ENCODE data around the gene KCNV2.
"Not testable (repeated sequence)": the region's sequence is repeated elsewhere in the genome, so short reads cannot be mapped to it uniquely, and the experiment has no call there.

The KCNV2 gene

DNA sequence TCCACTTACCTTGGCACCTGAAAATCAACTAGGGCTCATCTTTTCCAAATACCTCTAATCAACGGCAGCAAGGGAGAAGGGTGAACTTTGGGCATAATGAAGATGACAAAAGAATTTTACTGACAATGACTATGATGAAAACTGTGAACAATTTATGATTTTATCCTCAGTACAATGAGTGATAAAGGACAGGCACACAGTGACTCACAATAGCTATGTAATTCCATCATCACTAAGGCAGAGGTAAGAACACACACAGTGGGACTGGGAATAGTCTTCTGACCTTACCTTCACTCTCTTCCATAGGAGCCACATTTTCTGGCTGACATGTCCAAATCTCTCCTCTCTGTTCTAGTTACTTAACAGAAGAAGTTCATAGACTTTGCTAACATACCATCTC lies 26.1 kb upstream of the KCNV2 start:
- Histone ChIP-seq H2AFZ (ENCODE audit: low read length, unreplicated experiment) (no peak overlapping the region), H3K27ac (ENCODE audit: low read depth, low read length) (no peak overlapping the region)

DNA sequence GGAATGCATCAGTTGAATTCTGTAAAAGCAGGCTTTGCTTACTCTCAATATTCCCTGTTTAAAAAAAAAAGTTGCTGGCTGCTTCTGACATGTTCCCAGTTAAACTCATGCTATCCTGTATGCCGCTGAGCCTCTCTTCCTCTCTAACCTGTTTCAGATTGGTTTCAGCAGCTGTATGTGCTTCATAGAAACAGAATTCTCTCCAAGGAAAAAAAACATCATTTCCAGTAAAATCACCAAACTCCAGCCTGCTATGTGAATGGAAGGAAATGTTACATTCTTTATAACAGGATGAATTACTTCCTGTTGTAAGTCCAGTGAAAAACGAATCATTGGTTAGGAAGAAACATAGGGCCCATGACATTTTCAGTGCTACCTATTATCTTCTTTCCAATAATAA lies 25.7 kb upstream of the KCNV2 start:
- Histone ChIP-seq H3K27me3 (ENCODE audit: insufficient read depth, low read length) (no peaks in the 10 kb centered on the region), H3K4me1 (ENCODE audit: control insufficient read depth, insufficient read depth, low read length, unreplicated experiment) (no peaks in the 10 kb centered on the region), H2AFZ (ENCODE audit: low read length, unreplicated experiment) (no peak overlapping the region), H3K79me2 (ENCODE audit: control insufficient read depth, insufficient read depth, low read length, unreplicated experiment) (no peaks in the 10 kb centered on the region), H3K4me3 (ENCODE audit: low read depth, low read length) (no peak overlapping the region), H3K27ac (ENCODE audit: low read depth, low read length) (no peak overlapping the region), H3K36me3 (ENCODE audit: insufficient read depth, low read length) (no peaks in the 10 kb centered on the region)

More for the DNA sequence above, 26.1 kb upstream of the KCNV2 start:
- Histone ChIP-seq H3K36me3 (ENCODE audit: insufficient read depth, low read length) (no peaks in the 10 kb centered on the region), H3K4me1 (ENCODE audit: control insufficient read depth, insufficient read depth, low read length, unreplicated experiment) (no peaks in the 10 kb centered on the region), H3K79me2 (ENCODE audit: control insufficient read depth, insufficient read depth, low read length, unreplicated experiment) (no peaks in the 10 kb centered on the region), H3K4me3 (ENCODE audit: low read depth, low read length) (no peak overlapping the region), H3K27me3 (ENCODE audit: insufficient read depth, low read length) (no peaks in the 10 kb centered on the region)

DNA sequence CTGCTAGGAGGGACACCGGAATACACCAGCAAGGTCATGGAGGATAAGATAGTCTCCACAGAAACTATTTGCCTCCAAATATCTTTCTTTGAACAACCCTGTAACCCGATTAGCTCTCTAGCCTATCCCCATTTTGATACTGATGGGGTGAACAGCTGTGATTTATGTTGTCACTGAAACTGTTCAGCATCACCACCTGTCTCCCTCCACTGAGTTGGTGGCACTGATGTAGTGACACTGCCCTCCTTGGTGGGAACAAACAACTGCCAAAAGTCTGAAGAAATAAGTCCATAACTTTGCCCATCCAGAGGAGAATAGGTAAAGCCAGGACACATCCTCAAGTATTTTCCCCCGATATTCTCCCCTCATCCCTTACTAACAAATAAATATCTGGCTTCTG lies 24.3 kb upstream of the KCNV2 start:
- Histone ChIP-seq H3K36me3 (ENCODE audit: insufficient read depth, low read length) (no peaks in the 10 kb centered on the region), H3K79me2 (ENCODE audit: control insufficient read depth, insufficient read depth, low read length, unreplicated experiment) (no peaks in the 10 kb centered on the region), H3K4me3 (ENCODE audit: low read depth, low read length) (no peak overlapping the region), H2AFZ (ENCODE audit: low read length, unreplicated experiment) (no peak overlapping the region), H3K27ac (ENCODE audit: low read depth, low read length) (no peak overlapping the region), H3K4me1 (ENCODE audit: control insufficient read depth, insufficient read depth, low read length, unreplicated experiment) (no peaks in the 10 kb centered on the region), H3K27me3 (ENCODE audit: insufficient read depth, low read length) (no peaks in the 10 kb centered on the region)

DNA sequence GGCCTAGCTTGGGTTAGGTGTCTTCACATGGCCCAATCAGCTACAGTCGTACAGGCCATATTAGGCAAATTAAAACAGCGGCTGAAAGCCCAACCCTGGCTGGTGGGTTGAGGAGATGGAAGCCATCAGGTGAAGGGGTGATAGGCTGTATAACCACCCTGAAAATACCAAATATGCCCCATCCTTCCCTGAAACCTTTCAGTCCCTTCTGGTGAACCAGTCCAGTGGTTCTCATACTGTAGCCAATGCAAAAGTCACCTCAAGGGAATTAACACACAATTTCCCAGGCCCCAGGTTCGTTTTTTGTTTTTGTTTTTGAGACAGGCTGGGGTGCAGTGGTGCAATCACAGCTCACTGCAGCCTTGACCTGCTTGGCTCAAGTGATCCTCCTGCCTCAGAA lies 19.8 kb upstream of the KCNV2 start:
- no peaks in the 10 kb centered on the region for H3K79me2 ChIP-seq (ENCODE audit: control insufficient read depth, insufficient read depth, low read length, unreplicated experiment)
- no peaks in the 10 kb centered on the region for H3K27me3 ChIP-seq (ENCODE audit: insufficient read depth, low read length)
- H3K4me3 ChIP-seq (ENCODE audit: low read depth, low read length): no peak overlapping the region
- H3K27ac ChIP-seq (ENCODE audit: low read depth, low read length): no peak overlapping the region
- H3K4me1 ChIP-seq (ENCODE audit: control insufficient read depth, insufficient read depth, low read length, unreplicated experiment): no peaks in the 10 kb centered on the region
- H3K36me3 ChIP-seq (ENCODE audit: insufficient read depth, low read length): no peaks in the 10 kb centered on the region
- H2AFZ ChIP-seq (ENCODE audit: low read length, unreplicated experiment): no peak overlapping the region

DNA sequence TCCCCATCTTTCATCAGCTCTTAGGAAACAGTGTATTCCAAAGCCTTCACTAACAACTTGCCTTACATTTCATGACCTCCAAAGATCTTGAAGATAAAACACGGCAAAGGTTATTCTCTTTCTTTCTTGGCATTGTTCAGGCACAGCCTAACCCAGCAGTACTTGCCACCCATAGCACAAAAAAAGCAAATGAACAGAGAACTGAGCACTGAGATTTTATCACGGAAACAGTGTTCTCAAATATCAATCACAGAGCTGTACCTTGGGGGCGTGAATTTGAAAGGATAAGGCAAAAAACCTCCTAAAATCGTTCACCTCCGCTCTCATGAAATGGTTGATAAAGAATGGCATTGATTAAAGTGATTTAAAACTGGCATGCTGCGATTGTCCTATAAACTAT lies 16.9 kb upstream of the KCNV2 start:
- Histone ChIP-seq H3K36me3 (ENCODE audit: insufficient read depth, low read length) (no peaks in the 10 kb centered on the region), H3K79me2 (ENCODE audit: control insufficient read depth, insufficient read depth, low read length, unreplicated experiment) (no peaks in the 10 kb centered on the region), H2AFZ (ENCODE audit: low read length, unreplicated experiment) (no peak overlapping the region), H3K4me1 (ENCODE audit: control insufficient read depth, insufficient read depth, low read length, unreplicated experiment) (no peaks in the 10 kb centered on the region), H3K27ac (ENCODE audit: low read depth, low read length) (no peak overlapping the region), H3K27me3 (ENCODE audit: insufficient read depth, low read length) (no peaks in the 10 kb centered on the region), H3K4me3 (ENCODE audit: low read depth, low read length) (no peak overlapping the region)

DNA sequence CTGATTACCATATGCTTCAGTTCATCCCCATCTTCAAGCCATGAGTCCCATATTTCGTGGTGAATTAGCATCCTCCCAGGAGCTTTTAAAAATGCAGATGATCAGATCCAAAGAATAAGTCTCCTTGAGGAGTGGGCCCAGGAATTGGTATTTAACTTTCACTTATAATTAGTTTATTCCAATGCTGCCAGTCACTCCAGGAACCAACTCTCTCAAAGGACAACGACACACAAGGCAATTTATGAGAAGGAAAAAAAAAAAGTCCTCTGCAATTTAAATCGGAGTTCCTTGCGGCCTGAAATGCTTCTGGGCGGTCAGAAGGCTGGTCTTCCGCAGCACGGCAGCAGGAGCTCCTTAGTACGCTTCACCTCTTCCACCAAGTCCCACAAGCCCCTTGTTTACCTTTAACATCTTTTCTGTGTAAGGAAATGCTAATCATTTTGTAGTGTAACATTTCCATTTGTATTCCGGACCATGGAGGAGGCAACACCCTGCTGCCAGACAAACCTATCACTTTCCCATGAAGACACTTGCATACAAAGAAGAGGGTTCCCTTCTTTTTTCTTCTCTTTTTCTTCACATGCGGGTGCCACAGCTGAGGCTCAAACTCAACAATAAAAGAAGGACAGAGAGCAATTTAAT lies 16.3 kb upstream of the KCNV2 start:
- H3K4me1 ChIP-seq (ENCODE audit: control insufficient read depth, insufficient read depth, low read length, unreplicated experiment): no peaks in the 10 kb centered on the region
- H3K36me3 ChIP-seq (ENCODE audit: insufficient read depth, low read length): no peaks in the 10 kb centered on the region
- H3K79me2 ChIP-seq (ENCODE audit: control insufficient read depth, insufficient read depth, low read length, unreplicated experiment): no peaks in the 10 kb centered on the region
- no peak overlapping the region for H3K27ac ChIP-seq (ENCODE audit: low read depth, low read length)
- H3K4me3 ChIP-seq (ENCODE audit: low read depth, low read length): no peak overlapping the region
- H3K27me3 ChIP-seq (ENCODE audit: insufficient read depth, low read length): no peaks in the 10 kb centered on the region
- no peak overlapping the region for H2AFZ ChIP-seq (ENCODE audit: low read length, unreplicated experiment)

DNA sequence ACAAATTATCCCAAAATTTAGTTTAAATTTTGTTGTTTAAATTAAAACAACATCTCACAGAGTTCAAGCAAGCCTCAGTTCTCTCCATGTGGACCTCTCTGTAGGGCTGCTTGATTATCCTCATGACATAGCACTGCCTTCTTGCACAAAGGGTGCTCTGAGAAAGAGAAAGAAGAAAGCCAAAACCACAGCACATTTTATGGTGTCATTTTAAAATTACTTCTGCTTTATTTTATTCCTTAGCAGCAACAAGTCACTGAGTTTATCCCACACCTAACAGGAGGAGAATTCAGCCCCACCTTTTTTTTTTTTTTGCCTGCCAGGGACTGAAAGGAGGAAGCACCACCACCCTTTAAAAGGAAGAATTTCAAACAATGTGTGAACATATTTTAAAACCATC lies 12.8 kb upstream of the KCNV2 start:
- Histone ChIP-seq H3K27ac (ENCODE audit: low read depth, low read length) (no peak overlapping the region), H3K4me1 (ENCODE audit: control insufficient read depth, insufficient read depth, low read length, unreplicated experiment) (no peaks in the 10 kb centered on the region)

DNA sequence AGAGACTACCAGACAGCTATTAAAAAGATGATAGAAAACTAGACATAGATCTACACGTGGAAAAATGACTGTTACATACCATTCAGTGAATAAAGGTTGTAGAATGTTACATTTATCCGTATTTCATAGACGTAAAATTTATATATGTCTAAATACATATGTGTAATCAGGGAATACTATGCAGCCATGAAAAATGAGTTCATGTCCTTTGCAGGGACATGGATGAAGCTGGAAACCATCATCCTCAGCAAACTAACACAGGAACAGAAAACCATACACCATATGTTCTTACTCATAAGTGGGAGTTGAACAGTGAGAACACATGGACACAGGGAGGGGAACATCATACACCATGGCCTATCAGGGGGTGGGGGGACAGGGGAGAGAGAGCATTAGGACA lies 10.1 kb upstream of the KCNV2 start:
- H2AFZ ChIP-seq (ENCODE audit: low read length, unreplicated experiment); H3K4me1 ChIP-seq (ENCODE audit: control insufficient read depth, insufficient read depth, low read length, unreplicated experiment); H3K4me3 ChIP-seq (ENCODE audit: low read depth, low read length); H3K27ac ChIP-seq (ENCODE audit: low read depth, low read length); H3K36me3 ChIP-seq (ENCODE audit: insufficient read depth, low read length); H3K79me2 ChIP-seq (ENCODE audit: control insufficient read depth, insufficient read depth, low read length, unreplicated experiment); H3K27me3 ChIP-seq (ENCODE audit: insufficient read depth, low read length): not testable (repeated sequence)

More for the DNA sequence above, 12.8 kb upstream of the KCNV2 start:
- H3K36me3 ChIP-seq (ENCODE audit: insufficient read depth, low read length): no peaks in the 10 kb centered on the region
- H3K27me3 ChIP-seq (ENCODE audit: insufficient read depth, low read length): no peaks in the 10 kb centered on the region
- no peaks in the 10 kb centered on the region for H3K79me2 ChIP-seq (ENCODE audit: control insufficient read depth, insufficient read depth, low read length, unreplicated experiment)
- no peak overlapping the region for H2AFZ ChIP-seq (ENCODE audit: low read length, unreplicated experiment)
- no peak overlapping the region for H3K4me3 ChIP-seq (ENCODE audit: low read depth, low read length)

DNA sequence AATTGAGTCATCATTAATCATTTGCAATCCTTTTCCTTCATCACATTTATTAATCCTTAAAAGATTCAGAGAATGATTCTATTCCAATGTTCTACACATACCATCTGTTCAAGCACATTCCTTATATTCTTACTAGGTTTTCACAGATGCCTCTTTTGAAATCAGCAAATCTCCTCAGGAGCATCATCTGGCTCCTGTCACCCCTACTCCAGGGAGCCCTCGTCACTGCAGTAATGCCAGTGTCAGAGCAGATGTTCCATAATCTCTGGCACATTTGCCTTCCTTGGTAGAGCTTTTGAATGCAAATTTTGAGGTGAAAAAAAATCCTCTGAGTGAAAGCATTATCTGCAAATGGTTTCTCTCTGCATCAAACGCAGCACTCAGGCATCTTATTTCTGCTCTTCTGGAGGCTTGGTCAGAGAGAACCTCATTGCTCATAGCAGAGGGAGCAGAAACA lies 7.6 kb upstream of the KCNV2 start:
- H3K4me1 ChIP-seq (ENCODE audit: control insufficient read depth, insufficient read depth, low read length, unreplicated experiment): no peaks in the 10 kb centered on the region
- H3K27ac ChIP-seq (ENCODE audit: low read depth, low read length): no peak overlapping the region
- H3K27me3 ChIP-seq (ENCODE audit: insufficient read depth, low read length): no peaks in the 10 kb centered on the region
- no peaks in the 10 kb centered on the region for H3K79me2 ChIP-seq (ENCODE audit: control insufficient read depth, insufficient read depth, low read length, unreplicated experiment)
- no peak overlapping the region for H3K4me3 ChIP-seq (ENCODE audit: low read depth, low read length)
- no peak overlapping the region for H2AFZ ChIP-seq (ENCODE audit: low read length, unreplicated experiment)
- no peaks in the 10 kb centered on the region for H3K36me3 ChIP-seq (ENCODE audit: insufficient read depth, low read length)

DNA sequence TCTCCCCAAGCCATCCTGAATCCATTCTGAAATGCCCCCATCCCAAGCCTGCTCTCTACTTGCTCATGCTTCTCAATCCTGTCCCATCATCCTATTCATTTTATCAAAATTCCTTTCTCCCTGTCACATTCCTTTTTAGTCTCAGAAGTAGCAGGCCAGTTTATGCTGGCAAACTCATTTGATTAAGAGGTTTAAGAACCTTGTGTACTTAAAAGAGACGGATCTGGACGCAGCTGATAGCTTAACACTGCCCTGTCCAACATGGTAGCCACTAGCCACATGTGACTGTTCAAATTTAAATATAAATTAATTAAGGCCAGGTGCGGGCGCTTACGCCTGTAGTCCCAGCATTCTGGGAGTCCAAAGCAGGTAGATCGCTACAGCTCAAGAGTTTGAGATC lies 5.6 kb upstream of the KCNV2 start:
- Histone ChIP-seq H3K4me3 (ENCODE audit: low read depth, low read length) (no peak overlapping the region), H3K4me1 (ENCODE audit: control insufficient read depth, insufficient read depth, low read length, unreplicated experiment) (no peaks in the 10 kb centered on the region), H3K36me3 (ENCODE audit: insufficient read depth, low read length) (no peaks in the 10 kb centered on the region), H2AFZ (ENCODE audit: low read length, unreplicated experiment) (no peak overlapping the region), H3K27me3 (ENCODE audit: insufficient read depth, low read length) (no peaks in the 10 kb centered on the region), H3K27ac (ENCODE audit: low read depth, low read length) (no peak overlapping the region), H3K79me2 (ENCODE audit: control insufficient read depth, insufficient read depth, low read length, unreplicated experiment) (no peaks in the 10 kb centered on the region)

DNA sequence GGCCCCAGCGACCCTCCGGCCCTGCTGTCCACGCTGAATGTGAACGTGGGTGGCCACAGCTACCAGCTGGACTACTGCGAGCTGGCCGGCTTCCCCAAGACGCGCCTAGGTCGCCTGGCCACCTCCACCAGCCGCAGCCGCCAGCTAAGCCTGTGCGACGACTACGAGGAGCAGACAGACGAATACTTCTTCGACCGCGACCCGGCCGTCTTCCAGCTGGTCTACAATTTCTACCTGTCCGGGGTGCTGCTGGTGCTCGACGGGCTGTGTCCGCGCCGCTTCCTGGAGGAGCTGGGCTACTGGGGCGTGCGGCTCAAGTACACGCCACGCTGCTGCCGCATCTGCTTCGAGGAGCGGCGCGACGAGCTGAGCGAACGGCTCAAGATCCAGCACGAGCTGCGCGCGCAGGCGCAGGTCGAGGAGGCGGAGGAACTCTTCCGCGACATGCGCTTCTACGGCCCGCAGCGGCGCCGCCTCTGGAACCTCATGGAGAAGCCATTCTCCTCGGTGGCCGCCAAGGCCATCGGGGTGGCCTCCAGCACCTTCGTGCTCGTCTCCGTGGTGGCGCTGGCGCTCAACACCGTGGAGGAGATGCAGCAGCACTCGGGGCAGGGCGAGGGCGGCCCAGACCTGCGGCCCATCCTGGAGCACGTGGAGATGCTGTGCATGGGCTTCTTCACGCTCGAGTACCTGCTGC lies 839 bp downstream of the KCNV2 start:
- H3K27me3 ChIP-seq (ENCODE audit: insufficient read depth, low read length): no peaks in the 10 kb centered on the region
- no peaks in the 10 kb centered on the region for H3K4me1 ChIP-seq (ENCODE audit: control insufficient read depth, insufficient read depth, low read length, unreplicated experiment)
- H3K36me3 ChIP-seq (ENCODE audit: insufficient read depth, low read length): no peaks in the 10 kb centered on the region; the same call in 1 of the 2 replicates
- H3K79me2 ChIP-seq (ENCODE audit: control insufficient read depth, insufficient read depth, low read length, unreplicated experiment): no peaks in the 10 kb centered on the region
- H3K27ac ChIP-seq (ENCODE audit: low read depth, low read length): no peak overlapping the region
- no peak overlapping the region for H2AFZ ChIP-seq (ENCODE audit: low read length, unreplicated experiment)
- H3K4me3 ChIP-seq (ENCODE audit: low read depth, low read length): no peak overlapping the region

Measured in ACC112 (cell line).